ENCODE measurements around the gene TRAF6.

DNA sequence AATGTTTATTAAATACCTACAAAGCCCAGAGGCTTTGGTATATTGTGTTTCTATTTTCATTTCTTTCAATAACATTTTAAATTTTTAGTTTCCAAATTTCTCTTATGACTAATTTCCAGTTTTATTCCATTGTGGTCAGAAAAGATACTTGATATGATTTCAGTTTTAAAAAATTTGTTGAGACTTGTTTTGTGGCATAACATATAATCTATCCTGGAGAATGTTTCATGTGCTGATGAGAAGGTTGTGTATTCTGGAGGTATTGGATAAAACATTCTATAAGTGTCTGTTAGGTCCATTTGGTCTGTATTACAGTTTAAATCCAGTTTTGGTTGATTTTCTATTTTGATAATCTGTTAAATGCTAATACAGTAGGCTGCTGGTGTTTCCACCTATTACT, 47.9 kb upstream of the TRAF6 start:
- TF ChIP-seq, protein P1, sequence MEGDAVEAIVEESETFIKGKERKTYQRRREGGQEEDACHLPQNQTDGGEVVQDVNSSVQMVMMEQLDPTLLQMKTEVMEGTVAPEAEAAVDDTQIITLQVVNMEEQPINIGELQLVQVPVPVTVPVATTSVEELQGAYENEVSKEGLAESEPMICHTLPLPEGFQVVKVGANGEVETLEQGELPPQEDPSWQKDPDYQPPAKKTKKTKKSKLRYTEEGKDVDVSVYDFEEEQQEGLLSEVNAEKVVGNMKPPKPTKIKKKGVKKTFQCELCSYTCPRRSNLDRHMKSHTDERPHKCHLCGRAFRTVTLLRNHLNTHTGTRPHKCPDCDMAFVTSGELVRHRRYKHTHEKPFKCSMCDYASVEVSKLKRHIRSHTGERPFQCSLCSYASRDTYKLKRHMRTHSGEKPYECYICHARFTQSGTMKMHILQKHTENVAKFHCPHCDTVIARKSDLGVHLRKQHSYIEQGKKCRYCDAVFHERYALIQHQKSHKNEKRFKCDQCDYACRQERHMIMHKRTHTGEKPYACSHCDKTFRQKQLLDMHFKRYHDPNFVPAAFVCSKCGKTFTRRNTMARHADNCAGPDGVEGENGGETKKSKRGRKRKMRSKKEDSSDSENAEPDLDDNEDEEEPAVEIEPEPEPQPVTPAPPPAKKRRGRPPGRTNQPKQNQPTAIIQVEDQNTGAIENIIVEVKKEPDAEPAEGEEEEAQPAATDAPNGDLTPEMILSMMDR (IDR thresholded peaks at IDR 0.05 in 2 of 3, conservative IDR thresholded peaks at IDR 0.05 in 1 of 3; ENCODE audit: borderline replicate concordance in 1 of 3, insufficient read depth in 1 of 3, low read depth in 2 of 3, low read length in 2 of 3): no peak
- TF ChIP-seq ZNF274 (IDR thresholded peaks at IDR 0.05; ENCODE audit: low read depth, low read length) (no peak), ELF1 (IDR thresholded peaks at IDR 0.05; ENCODE audit: borderline replicate concordance, low read depth) (no peak), EZH2 (IDR thresholded peaks at IDR 0.05) (no peak), EGR1 (IDR thresholded peaks at IDR 0.05; ENCODE audit: low read depth) (no peak), YY1 (IDR thresholded peaks at IDR 0.05; ENCODE audit: extremely low read depth, insufficient replicate concordance, low read depth, low read length) (no peak), EZH2phosphoT487 (IDR thresholded peaks at IDR 0.05; ENCODE audit: borderline replicate concordance) (no peak), SIN3A (IDR thresholded peaks at IDR 0.05; ENCODE audit: low read depth) (no peak), POLR2A (IDR thresholded peaks at IDR 0.05; ENCODE audit: borderline replicate concordance, extremely low read depth, insufficient read depth, insufficient read length) (no peak)
- TF ChIP-seq, protein P2, sequence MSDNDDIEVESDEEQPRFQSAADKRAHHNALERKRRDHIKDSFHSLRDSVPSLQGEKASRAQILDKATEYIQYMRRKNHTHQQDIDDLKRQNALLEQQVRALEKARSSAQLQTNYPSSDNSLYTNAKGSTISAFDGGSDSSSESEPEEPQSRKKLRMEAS (IDR thresholded peaks at IDR 0.05): no peak

Data from HCT116 (cell line).